H9 (cell line): ENCODE results near the gene L3MBTL1. TPM values are rescaled to one million over a fixed set of nuclear protein-coding genes. Genes with fewer than 3 reads are reported as not detected.

Experiments used
- DNase-seq: peaks from one replicate; pipeline ENCODE4 v3.0.0-alpha.2; 2017
- H2AFZ ChIP-seq: one replicate; pipeline ENCODE4 v1.6.1; 2013; ENCODE audit warnings: mild to moderate bottlenecking, low read length, control low read depth, moderate library complexity
- H2AK5ac ChIP-seq: 2 replicates; pipeline ENCODE4 v1.6.1; 2013; ENCODE audit warnings: low read length, control low read depth, mixed read lengths; ENCODE audit not compliant: insufficient read length
- H2BK120ac ChIP-seq: one replicate; pipeline ENCODE4 v1.6.1; 2013; ENCODE audit warnings: low read depth, mild to moderate bottlenecking, low read length, control low read depth, inconsistent platforms; ENCODE audit not compliant: poor library complexity, severe bottlenecking
- H2BK12ac ChIP-seq: 2 replicates; pipeline ENCODE4 v1.6.1; 2013; ENCODE audit warnings: low read length, control low read depth, mixed read lengths, low read depth; ENCODE audit not compliant: insufficient read length
- H2BK15ac ChIP-seq: 2 replicates; pipeline ENCODE4 v1.6.1; 2013; ENCODE audit warnings: low read depth, low read length, control low read depth
- H2BK20ac ChIP-seq: one replicate; pipeline ENCODE4 v1.6.1; 2013; ENCODE audit warnings: low read depth, mild to moderate bottlenecking, low read length, control low read depth, inconsistent platforms; ENCODE audit not compliant: poor library complexity, severe bottlenecking
- H2BK5ac ChIP-seq: 2 replicates; pipeline ENCODE4 v1.6.1; 2013; ENCODE audit warnings: low read length, control low read depth, mixed read lengths; ENCODE audit not compliant: insufficient read length
- H3K14ac ChIP-seq: 2 replicates; pipeline ENCODE4 v1.6.1; 2013; ENCODE audit warnings: low read length, control low read depth; ENCODE audit not compliant: insufficient read depth
- H3K18ac ChIP-seq: 2 replicates; pipeline ENCODE4 v1.6.1; 2013; ENCODE audit warnings: low read depth, mild to moderate bottlenecking, mixed read lengths, low read length, control low read depth; ENCODE audit not compliant: insufficient read length
- H3K23ac ChIP-seq: 2 replicates; pipeline ENCODE4 v1.6.1; 2013; ENCODE audit warnings: low read length, control low read depth, mixed read lengths, low read depth; ENCODE audit not compliant: insufficient read length
- H3K23me2 ChIP-seq: 2 replicates; pipeline ENCODE4 v1.6.1; 2013; ENCODE audit warnings: low read depth, mild to moderate bottlenecking, mixed read lengths, low read length, control low read depth; ENCODE audit not compliant: insufficient read length, poor library complexity, severe bottlenecking
- H3K27ac ChIP-seq: 2 replicates; pipeline ENCODE4 v1.5.1; 2013; ENCODE audit warnings: low read length, control low read depth, mixed read lengths, low read depth; ENCODE audit not compliant: insufficient read length
- H3K27me3 ChIP-seq: 2 replicates; pipeline ENCODE4 v1.6.1; 2013; ENCODE audit warnings: low read length, control low read depth, inconsistent platforms; ENCODE audit not compliant: insufficient read depth
- H3K4ac ChIP-seq: 2 replicates; pipeline ENCODE4 v1.6.1; 2013; ENCODE audit warnings: low read depth, mild to moderate bottlenecking, control low read depth, inconsistent platforms, low read length, moderate library complexity
- H3K4me1 ChIP-seq: 2 replicates; pipeline ENCODE4 v1.6.1; 2013; ENCODE audit warnings: low read length, control low read depth, inconsistent platforms; ENCODE audit not compliant: insufficient read depth
- H3K4me2 ChIP-seq: 2 replicates; pipeline ENCODE4 v1.6.1; 2013; ENCODE audit warnings: low read length, control low read depth, mixed read lengths; ENCODE audit not compliant: insufficient read length, insufficient read depth
- H3K56ac ChIP-seq: 2 replicates; pipeline ENCODE4 v1.6.1; 2013; ENCODE audit warnings: low read depth, mild to moderate bottlenecking, mixed read lengths, low read length, control low read depth; ENCODE audit not compliant: insufficient read length
- H3K79me1 ChIP-seq: 2 replicates; pipeline ENCODE4 v1.6.1; 2013; ENCODE audit warnings: low read depth, mild to moderate bottlenecking, moderate library complexity, low read length, control low read depth, inconsistent platforms; ENCODE audit not compliant: insufficient read depth, poor library complexity, severe bottlenecking
- H3K79me2 ChIP-seq: 2 replicates; pipeline ENCODE4 v1.6.1; 2013; ENCODE audit warnings: low read length, control low read depth, inconsistent platforms; ENCODE audit not compliant: insufficient read depth
- H3K9ac ChIP-seq: 2 replicates; pipeline ENCODE4 v1.6.1; 2013; ENCODE audit warnings: low read length, control low read depth, mixed read lengths; ENCODE audit not compliant: insufficient read length; ENCODE audit errors: extremely low read depth
- H3K9me3 ChIP-seq: one replicate; pipeline ENCODE4 v1.6.1; 2013; ENCODE audit warnings: low read depth, low read length, inconsistent platforms; ENCODE audit not compliant: control insufficient read depth
- H3T11ph ChIP-seq: one replicate; pipeline ENCODE4 v1.6.1; 2013; ENCODE audit warnings: mild to moderate bottlenecking, low read length, control low read depth, inconsistent platforms
- H4K20me1 ChIP-seq: one replicate; pipeline ENCODE4 v1.6.1; 2013; ENCODE audit not compliant: control insufficient read depth, insufficient read length, insufficient read depth
- H4K5ac ChIP-seq: 2 replicates; pipeline ENCODE4 v1.6.1; 2013; ENCODE audit warnings: low read depth, mild to moderate bottlenecking, mixed read lengths, low read length, control low read depth; ENCODE audit not compliant: insufficient read length
- H4K8ac ChIP-seq: replicated peaks from 2 replicates; pipeline ENCODE4 v1.6.1; 2013; ENCODE audit warnings: low read length, control low read depth, mixed read lengths, low read depth; ENCODE audit not compliant: insufficient read length
- H4K91ac ChIP-seq: 2 replicates; pipeline ENCODE4 v1.6.1; 2013; ENCODE audit warnings: low read depth, mild to moderate bottlenecking, moderate library complexity, mixed read lengths, low read length, control low read depth; ENCODE audit not compliant: insufficient read length
- H3K27ac Mint-ChIP-seq, 3 experiments: 2 replicates in 2 of 3; 3 replicates in 1 of 3; pipeline ENCODE4 v1.8.0; 2020 to 2021; ENCODE audit warnings: mixed read lengths in 3 of 3, mild to moderate bottlenecking in 1 of 3, moderate library complexity in 1 of 3
- H3K27me3 Mint-ChIP-seq: 2 replicates; pipeline ENCODE4 v1.8.0; 2021; ENCODE audit warnings: low read depth, mild to moderate bottlenecking, moderate library complexity, mixed read lengths
- H3K36me3 Mint-ChIP-seq, 3 experiments: 2 replicates in 2 of 3; 3 replicates in 1 of 3; pipeline ENCODE4 v1.8.0; 2020 to 2021; ENCODE audit warnings: low read depth in 3 of 3, mixed read lengths in 3 of 3; ENCODE audit not compliant: insufficient read depth in 1 of 3
- H3K4me1 Mint-ChIP-seq, 2 experiments: 2 replicates each; pipeline ENCODE4 v1.8.0; 2020; ENCODE audit warnings: mixed read lengths in 2 of 2
- H3K4me3 Mint-ChIP-seq, 2 experiments: 2 replicates in 1 of 2; 3 replicates in 1 of 2; pipeline ENCODE4 v1.8.0; 2020 to 2021; ENCODE audit warnings: mild to moderate bottlenecking in 2 of 2, mixed read lengths in 2 of 2, moderate library complexity in 1 of 2
- H3K9me3 Mint-ChIP-seq, 2 experiments: 2 replicates in 1 of 2; 3 replicates in 1 of 2; pipeline ENCODE4 v1.8.0; 2020; ENCODE audit warnings: mild to moderate bottlenecking in 2 of 2, mixed read lengths in 2 of 2, moderate library complexity in 1 of 2
- CTCF ChIP-seq: fragments of 200-600 bp; sonication (generic); conservative IDR thresholded peaks from 3 replicates; pipeline ENCODE4 v1.8.0; 2021; ENCODE audit warnings: antibody characterized with exemption, mild to moderate bottlenecking
- WGBS: extraction: QIAGEN DNeasy Blood & Tissue Kit; methylation state at CpG from one replicate; pipeline ENCODE4 v1.1.7; 2013; ENCODE audit warnings: missing lambda C conversion rate, low lambda C conversion rate, mixed read lengths; ENCODE audit not compliant: insufficient read length; ENCODE audit errors: extremely low coverage; 5-methylcytosine and 5-hydroxymethylcytosine counted together
- total RNA-seq: library from RNA; stranded (reverse); gene quantifications from 2 replicates; pipeline ENCODE4 v1.2.1, GENCODE V29; 2021

L3MBTL1 gene
- total RNA-seq, 1 experiment from 2014 or later, result 19.9 TPM

GRCh38 chr20:43571310-43571709 is 63.8 kb downstream of the L3MBTL1 start:
- Histone ChIP-seq H4K20me1 (no peaks in the 10 kb centered on the region), H4K91ac (no peak overlapping the region), H3K9me3 (no peaks in the 10 kb centered on the region), H4K8ac (no peak overlapping the region), H2AK5ac (no peak overlapping the region), H3K23me2 (no peaks in the 10 kb centered on the region), H3K4ac (no peak overlapping the region), H2BK120ac (no peak overlapping the region), H3K56ac (no peak overlapping the region), H3K14ac (no peak overlapping the region), H2BK20ac (no peak overlapping the region), H4K5ac (no peak overlapping the region), H2BK12ac (no peak overlapping the region), H3K4me2 (no peak overlapping the region), H2AFZ (no peak overlapping the region), H3K79me1 (no peaks in the 10 kb centered on the region), H2BK15ac (no peak overlapping the region), H3K9ac (no peak overlapping the region), H3K4me1 (no peaks in the 10 kb centered on the region), H2BK5ac (no peak overlapping the region), H3T11ph (no peak overlapping the region), H3K18ac (no peak overlapping the region), H3K23ac (no peak overlapping the region), H3K27me3 (no peaks in the 10 kb centered on the region), H3K79me2 (no peaks in the 10 kb centered on the region), H3K27ac (no peak overlapping the region)
- no peaks in the 10 kb centered on the region for H3K9me3 Mint-ChIP-seq
- H3K27ac Mint-ChIP-seq, result peak overlapping the region in 1 of 3 experiments; percentile 42; a peak in 1 of 7 replicates
- DNase-seq, result no peak
- H3K27me3 Mint-ChIP-seq, result no peaks in the 10 kb centered on the region
- no peaks in the 10 kb centered on the region for H3K36me3 Mint-ChIP-seq
- peaks cover 3% of the 10 kb centered on the region in 2 experiments; a peak in 3 of 4 replicates for H3K4me1 Mint-ChIP-seq
- no peak for TF ChIP-seq CTCF
- no CpG with 5 or more reads among the region's 3 CpGs for WGBS
- no peak overlapping the region for H3K4me3 Mint-ChIP-seq
